Right lobe of liver (tissue), 6 donors: ENCODE data around the gene CYSLTR2. TPM values are rescaled to one million over a fixed set of nuclear protein-coding genes. Genes with fewer than 3 reads are reported as not detected.

Experiments
- ATAC-seq, 4 donors: fragments of 200-7000 bp; cut with Tn5 transposase; one replicate each; pipeline ENCODE4 v1.9.1; 2020; ENCODE audit warnings: mild to moderate bottlenecking in 4 of 4, moderate library complexity in 4 of 4
- DNase-seq, 3 donors: peaks; one replicate each; pipeline ENCODE4 v3.0.0-alpha.2; 2020
- H3K27ac ChIP-seq, 3 donors: fragments of 200-600 bp; one replicate each; pipeline ENCODE4 v1.8.0; 2022
- H3K27me3 ChIP-seq, 2 donors: fragments of 200-600 bp; one replicate each; pipeline ENCODE4 v1.8.0; 2022
- H3K36me3 ChIP-seq, 4 donors: fragments of 200-600 bp; sonication (generic) in 1 of 4; one replicate each; pipeline versions ENCODE4 v1.5.1 to v1.8.0; 2017 to 2022; ENCODE audit warnings: control low read depth in 1 of 4
- H3K4me1 ChIP-seq, 4 donors: fragments of 200-600 bp; sonication (generic) in 1 of 4; one replicate each; pipeline versions ENCODE4 v1.5.1 to v1.8.0; 2017 to 2022; ENCODE audit warnings: control low read depth in 1 of 4
- H3K4me3 ChIP-seq, 3 donors: fragments of 200-600 bp; one replicate each; pipeline ENCODE4 v1.8.0; 2022
- H3K9me3 ChIP-seq, 4 donors: fragments of 200-600 bp; sonication (generic) in 1 of 4; one replicate each; pipeline versions ENCODE4 v1.5.1 to v1.8.0; 2017 to 2022; ENCODE audit warnings: control low read depth in 1 of 4
- POLR2A ChIP-seq: fragments of 450-650 bp; IDR thresholded peaks from one replicate; pipeline ENCODE4 v1.6.1; 2017; ENCODE audit warnings: antibody characterized with exemption, mild to moderate bottlenecking
- WGBS: methylation state at CpG from one replicate; pipeline ENCODE4 v1.1.6; 2018; ENCODE audit warnings: low coverage, low lambda C conversion rate; ENCODE audit not compliant: insufficient coverage; ENCODE audit errors: missing lambda C conversion rate; 5-methylcytosine and 5-hydroxymethylcytosine counted together
- intact Hi-C, 2 donors: fragments of 100-400 bp; cut with DNase I; formaldehyde crosslinking; loops; one replicate each; pipeline versions ENCODE4 v1.11.2 to v1.14.1; 2022
- total RNA-seq, 6 experiments: library from RNA; depleted of rRNA in 2 of 6; stranded (reverse); fragments of >200 nt in 2 of 6; fragmentation: NEBNext Ultra II Directional in 3 of 6; extraction: Animal tissue kit (Norgen Biotek cat#: 25700) in 3 of 6; gene quantifications; one replicate each; pipeline versions ENCODE4 v1.1.0 to v1.2.4, GENCODE V29; 2016 to 2023
- TF ChIP-seq, protein P1 (sequence below), 4 donors: fragments of 200-600 bp in 3 of 4; fragments of 450-650 bp in 1 of 4; IDR thresholded peaks; one replicate each; pipeline versions ENCODE4 v1.5.1 to v1.8.0; 2016 to 2022; ENCODE audit warnings: antibody characterized with exemption in 4 of 4, mild to moderate bottlenecking in 2 of 4
- donor health status: DM: no; HTN: yes; CAD: no.
- donor health status: DM: no; HTN: no; CAD: no.
- donor health status: DM: no; HTN: no; CAD: no.
- donor health status: DM: no; HTN: yes; CAD: no.
- donor health status: DM: no; HTN: yes; CAD: no.

CYSLTR2 gene
- total RNA-seq, 6 experiments from 2014 or later = 0.06 to 0.93 (median 0.14) TPM

DNA sequence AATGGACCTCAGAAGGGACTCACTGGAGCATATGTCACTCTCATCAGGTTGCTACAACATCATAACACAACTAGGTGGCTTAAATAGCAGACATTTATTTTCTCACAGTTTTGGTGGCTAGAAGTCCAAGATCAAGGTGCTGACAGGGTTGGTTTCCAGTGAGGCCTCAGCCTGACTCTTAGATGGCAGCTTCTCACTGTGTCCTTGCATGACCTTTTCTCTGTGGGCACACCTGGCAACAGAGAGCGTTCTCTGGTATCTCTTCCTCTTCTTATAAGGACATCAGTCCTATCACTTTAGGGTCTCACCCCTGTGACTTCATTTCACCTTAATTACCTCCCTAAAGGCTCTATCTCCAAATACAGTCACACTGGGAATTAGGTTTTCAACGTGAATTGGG is 74.5 kb downstream of the CYSLTR2 start:
- DNase-seq (no peak), ATAC-seq (no peak)
- Histone ChIP-seq H3K4me3 (no peak overlapping the region), H3K27me3 (no peaks in the 10 kb centered on the region), H3K36me3 (no peaks in the 10 kb centered on the region), H3K27ac (no peak overlapping the region), H3K4me1 (peaks cover 0 to 3% (median 0%) of the 10 kb centered on the region in 4 donors), H3K9me3 (no peaks in the 10 kb centered on the region)
- intact Hi-C loops = no loop called here
- 94% methylated on average over 2 of the region's 2 CpGs for WGBS
- no peak for TF ChIP-seq POLR2A
- TF ChIP-seq, protein P1, sequence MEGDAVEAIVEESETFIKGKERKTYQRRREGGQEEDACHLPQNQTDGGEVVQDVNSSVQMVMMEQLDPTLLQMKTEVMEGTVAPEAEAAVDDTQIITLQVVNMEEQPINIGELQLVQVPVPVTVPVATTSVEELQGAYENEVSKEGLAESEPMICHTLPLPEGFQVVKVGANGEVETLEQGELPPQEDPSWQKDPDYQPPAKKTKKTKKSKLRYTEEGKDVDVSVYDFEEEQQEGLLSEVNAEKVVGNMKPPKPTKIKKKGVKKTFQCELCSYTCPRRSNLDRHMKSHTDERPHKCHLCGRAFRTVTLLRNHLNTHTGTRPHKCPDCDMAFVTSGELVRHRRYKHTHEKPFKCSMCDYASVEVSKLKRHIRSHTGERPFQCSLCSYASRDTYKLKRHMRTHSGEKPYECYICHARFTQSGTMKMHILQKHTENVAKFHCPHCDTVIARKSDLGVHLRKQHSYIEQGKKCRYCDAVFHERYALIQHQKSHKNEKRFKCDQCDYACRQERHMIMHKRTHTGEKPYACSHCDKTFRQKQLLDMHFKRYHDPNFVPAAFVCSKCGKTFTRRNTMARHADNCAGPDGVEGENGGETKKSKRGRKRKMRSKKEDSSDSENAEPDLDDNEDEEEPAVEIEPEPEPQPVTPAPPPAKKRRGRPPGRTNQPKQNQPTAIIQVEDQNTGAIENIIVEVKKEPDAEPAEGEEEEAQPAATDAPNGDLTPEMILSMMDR (IDR thresholded peaks at IDR 0.05) = no peak

GRCh38 chr13:48728876-48729275 is 75.1 kb downstream of the CYSLTR2 start:
- TF ChIP-seq, protein P1 (IDR thresholded peaks at IDR 0.05) = no peak
- no peak for TF ChIP-seq POLR2A
- Histone ChIP-seq H3K4me1 (peaks cover 0 to 3% (median 0%) of the 10 kb centered on the region in 4 donors), H3K9me3 (no peaks in the 10 kb centered on the region), H3K4me3 (no peak overlapping the region), H3K36me3 (no peaks in the 10 kb centered on the region), H3K27me3 (no peaks in the 10 kb centered on the region), H3K27ac (no peak overlapping the region)
- intact Hi-C loops = no loop called here
- DNase-seq (no peak), ATAC-seq (no peak)
- WGBS = 86% methylated on average over 4 of the region's 4 CpGs

GRCh38 chr13:48729856-48730255 is 76.1 kb downstream of the CYSLTR2 start:
- no peak for DNase-seq
- no peak overlapping the region for H3K4me3 ChIP-seq
- no peak for ATAC-seq
- no peaks in the 10 kb centered on the region for H3K36me3 ChIP-seq
- no peak for TF ChIP-seq POLR2A
- TF ChIP-seq, protein P1 (IDR thresholded peaks at IDR 0.05) = no peak
- no peak overlapping the region for H3K27ac ChIP-seq
- H3K9me3 ChIP-seq = no peaks in the 10 kb centered on the region
- H3K27me3 ChIP-seq = no peaks in the 10 kb centered on the region
- peaks cover 0 to 3% (median 0%) of the 10 kb centered on the region in 4 donors for H3K4me1 ChIP-seq
- intact Hi-C loops = no loop called here
- 44% methylated on average over 1 of the region's 4 CpGs for WGBS

- intact Hi-C loops = no loop called here
Observed at GRCh38 chr13:48731001-48731658, 77.4 kb downstream of the CYSLTR2 start.

More at GRCh38 chr13:48731001-48731658, 77.4 kb downstream of the CYSLTR2 start:
- TF ChIP-seq, protein P1 (IDR thresholded peaks at IDR 0.05) = no peak
- DNase-seq = no peak
- Histone ChIP-seq H3K27me3 (no peaks in the 10 kb centered on the region), H3K36me3 (no peaks in the 10 kb centered on the region), H3K4me1 (peaks cover 0 to 3% (median 0%) of the 10 kb centered on the region in 4 donors), H3K4me3 (no peak overlapping the region), H3K9me3 (no peaks in the 10 kb centered on the region), H3K27ac (no peak overlapping the region)
- 71% methylated on average over 5 of the region's 6 CpGs for WGBS
- no peak for ATAC-seq
